Measurements from ENCODE around the gene COA7.

- TF ChIP-seq CTCF (IDR thresholded peaks at IDR 0.05) (no peak), POLR2A (IDR thresholded peaks at IDR 0.05) (no peak)
These were observed 15.4 kb upstream of the COA7 start for GRCh38 chr1:52713590-52713989.

Measured in testis (tissue), 2 donors.